WTC11 (cell line): ENCODE data around the gene SPIB. TPM values are rescaled to one million over a fixed set of nuclear protein-coding genes. Genes with fewer than 3 reads are reported as not detected.

Experiments used
- ATAC-seq: fragments of 200-7000 bp; cut with Tn5 transposase; 2 replicates; pipeline ENCODE4 v1.10.0; 2021; ENCODE audit warnings: mild to moderate bottlenecking, moderate library complexity
- CTCF ChIA-PET: fragments of 300-600 bp; sonication (Branson Sonifier 250); formaldehyde crosslinking; loops from one replicate; lab custom pipeline; 2021; ENCODE audit warnings: antibody characterized with exemption; lab: Charles Lee
- POLR2A ChIA-PET: fragments of 350-600 bp; sonication (Branson Sonifier 250); formaldehyde crosslinking; loops from one replicate; lab custom pipeline; 2021; ENCODE audit warnings: antibody characterized with exemption; lab: Charles Lee
- DNase-seq: peaks from one replicate; pipeline ENCODE4 v3.0.0; 2021; ENCODE audit warnings: low spot score
- H3K27ac Mint-ChIP-seq: 2 replicates; pipeline ENCODE4 v1.8.0; 2021; ENCODE audit warnings: mixed read lengths
- H3K27me3 Mint-ChIP-seq: 2 replicates; pipeline ENCODE4 v1.8.0; 2021; ENCODE audit warnings: low read depth, mild to moderate bottlenecking, moderate library complexity, mixed read lengths
- H3K36me3 Mint-ChIP-seq: 2 replicates; pipeline ENCODE4 v1.8.0; 2021; ENCODE audit warnings: mixed read lengths
- H3K4me1 Mint-ChIP-seq: 2 replicates; pipeline ENCODE4 v1.8.0; 2022; ENCODE audit warnings: mixed read lengths
- H3K4me3 Mint-ChIP-seq: 2 replicates; pipeline ENCODE4 v1.8.0; 2021; ENCODE audit warnings: mild to moderate bottlenecking, moderate library complexity, mixed read lengths
- H3K9me3 Mint-ChIP-seq: 2 replicates; pipeline ENCODE4 v1.8.0; 2021; ENCODE audit warnings: mixed read lengths
- AR ChIP-seq: fragments of 250-450 bp; sonication (Bioruptor Pico); IDR thresholded peaks from 2 replicates; pipeline ENCODE4 v1.9.0; 2021; ENCODE audit warnings: mild to moderate bottlenecking
- ATF6 ChIP-seq: sonication (generic); formaldehyde crosslinking; IDR thresholded peaks from 2 replicates; pipeline ENCODE4 v1.8.1; 2023; ENCODE audit warnings: mild to moderate bottlenecking, missing genetic modification reagents
- CBFB ChIP-seq: sonication (generic); formaldehyde crosslinking; IDR thresholded peaks from 2 replicates; pipeline ENCODE4 v1.8.1; 2022; ENCODE audit warnings: mild to moderate bottlenecking, low read depth, missing genetic modification reagents
- CDX4 ChIP-seq: fragments of 250-450 bp; sonication (Bioruptor Pico); IDR thresholded peaks from 2 replicates; pipeline ENCODE4 v1.9.0; 2021; ENCODE audit warnings: moderate library complexity, mild to moderate bottlenecking, inconsistent platforms, borderline replicate concordance
- ELF4 ChIP-seq: sonication (generic); formaldehyde crosslinking; IDR thresholded peaks from 2 replicates; pipeline ENCODE4 v1.8.1; 2022; ENCODE audit warnings: low read depth, mild to moderate bottlenecking, moderate library complexity, missing genetic modification reagents
- FOXJ3 ChIP-seq: sonication (generic); formaldehyde crosslinking; IDR thresholded peaks from 2 replicates; pipeline ENCODE4 v1.9.0; 2021; ENCODE audit warnings: missing genetic modification reagents, mild to moderate bottlenecking, borderline replicate concordance
- FOXP4 ChIP-seq: sonication (generic); formaldehyde crosslinking; IDR thresholded peaks from 2 replicates; pipeline ENCODE4 v1.8.0; 2022; ENCODE audit warnings: mild to moderate bottlenecking, missing genetic modification reagents
- NFE2L1 ChIP-seq: sonication (generic); formaldehyde crosslinking; IDR thresholded peaks from 2 replicates; pipeline ENCODE4 v1.8.1; 2023; ENCODE audit warnings: missing genetic modification reagents
- NR2C2 ChIP-seq: sonication (generic); formaldehyde crosslinking; IDR thresholded peaks from 2 replicates; pipeline ENCODE4 v1.8.0; 2022; ENCODE audit warnings: mild to moderate bottlenecking, missing genetic modification reagents
- PRDM15 ChIP-seq: sonication (generic); formaldehyde crosslinking; IDR thresholded peaks from 2 replicates; pipeline ENCODE4 v1.8.0; 2022; ENCODE audit warnings: missing genetic modification reagents
- PRRX2 ChIP-seq: fragments of 250-450 bp; sonication (Bioruptor Pico); IDR thresholded peaks from 2 replicates; pipeline ENCODE4 v1.8.0; 2021; ENCODE audit warnings: mild to moderate bottlenecking
- RORB ChIP-seq: fragments of 250-450 bp; sonication (Bioruptor Pico); IDR thresholded peaks from 2 replicates; pipeline ENCODE4 v1.9.0; 2021; ENCODE audit warnings: mild to moderate bottlenecking
- TEAD1 ChIP-seq: sonication (generic); formaldehyde crosslinking; IDR thresholded peaks from 2 replicates; pipeline ENCODE4 v1.8.0; 2022; ENCODE audit warnings: mild to moderate bottlenecking, missing genetic modification reagents
- USF2 ChIP-seq: sonication (generic); formaldehyde crosslinking; IDR thresholded peaks from 2 replicates; pipeline ENCODE4 v1.8.1; 2023; ENCODE audit warnings: mild to moderate bottlenecking, missing genetic modification reagents, moderate library complexity
- ZBTB21 ChIP-seq: sonication (generic); formaldehyde crosslinking; IDR thresholded peaks from 2 replicates; pipeline ENCODE4 v1.8.1; 2023; ENCODE audit warnings: mild to moderate bottlenecking, missing genetic modification reagents, borderline replicate concordance
- ZNF121 ChIP-seq: sonication (generic); formaldehyde crosslinking; IDR thresholded peaks from 2 replicates; pipeline ENCODE4 v1.8.0; 2023; ENCODE audit warnings: missing genetic modification reagents
- ZNF416 ChIP-seq: fragments of 250-450 bp; sonication (Bioruptor Pico); IDR thresholded peaks from 2 replicates; pipeline ENCODE4 v1.9.0; 2021; ENCODE audit warnings: mild to moderate bottlenecking, inconsistent platforms
- ZNF423 ChIP-seq: fragments of 250-450 bp; sonication (Bioruptor Pico); IDR thresholded peaks from 2 replicates; pipeline ENCODE4 v2.1.2; 2022; ENCODE audit warnings: mild to moderate bottlenecking, moderate library complexity
- total RNA-seq: library from RNA; stranded (reverse); gene quantifications from 3 replicates; pipeline ENCODE4 v1.2.3, GENCODE V29; 2021

The SPIB gene
- total RNA-seq, 1 experiment from 2014 or later: 4.7 TPM

GRCh38 chr19:50475101-50475568 lies 56.4 kb downstream of the SPIB start:
- TF ChIP-seq NR2C2 (no peak), FOXJ3 (CRISPR knock-in tag) (no peak), CDX4 (no peak), RORB (CRISPR knock-in tag) (no peak), FOXP4 (no peak), ZNF121 (CRISPR knock-in tag) (no peak), USF2 (CRISPR knock-in tag) (no peak), AR (CRISPR knock-in tag) (no peak), CBFB (no peak), ZBTB21 (CRISPR knock-in tag) (no peak), ZNF416 (CRISPR knock-in tag) (no peak), ATF6 (no peak), PRRX2 (no peak)
- H3K4me3 Mint-ChIP-seq: peak overlapping the region; percentile 98
- peaks cover 14% of the 10 kb centered on the region for H3K9me3 Mint-ChIP-seq
- peak overlapping the region; percentile 61 for H3K27ac Mint-ChIP-seq
- CTCF ChIA-PET: interaction anchor here (2.3 to 2.6 kb wide), 2 partner anchors 10 to 12 kb away, joined by 8 to 13 read pairs; no protein-coding TSS in a partner anchor
- peaks cover 23% of the 10 kb centered on the region for H3K36me3 Mint-ChIP-seq
- POLR2A ChIA-PET: no interaction called here
- DNase-seq (no peak), ATAC-seq (no peak)
- H3K4me1 Mint-ChIP-seq: peaks cover 9% of the 10 kb centered on the region
- no peaks in the 10 kb centered on the region; the same call in none of the 2 replicates for H3K27me3 Mint-ChIP-seq

- no peak for DNase-seq
- Mint-ChIP-seq H3K27me3 (no peaks in the 10 kb centered on the region; the same call in none of the 2 replicates), H3K36me3 (peaks cover 23% of the 10 kb centered on the region), H3K9me3 (peaks cover 14% of the 10 kb centered on the region), H3K4me1 (peaks cover 9% of the 10 kb centered on the region), H3K27ac (peak overlapping the region; percentile 87), H3K4me3 (peak overlapping the region; percentile 98)
- ChIA-PET CTCF (interaction anchor here (0.6 to 2.6 kb wide), 4 partner anchors 10 to 80 kb away, joined by 3 to 13 read pairs (median 6); no protein-coding TSS in a partner anchor), POLR2A (no interaction called here)
- no peak for TF ChIP-seq PRDM15 (CRISPR knock-in tag)
- no peak for TF ChIP-seq TEAD1 (CRISPR knock-in tag)
- TF ChIP-seq NFE2L1 (CRISPR knock-in tag): no peak
- no peak for TF ChIP-seq ELF4
- no peak for TF ChIP-seq ZNF423 (CRISPR knock-in tag)
- ATAC-seq: peak; percentile 35; the same call in 1 of the 2 replicates
These were observed 57.0 kb downstream of the SPIB start for GRCh38 chr19:50475736-50476223.
